Measurements from ENCODE around the gene ZNF10.

ZNF10 gene

DNA sequence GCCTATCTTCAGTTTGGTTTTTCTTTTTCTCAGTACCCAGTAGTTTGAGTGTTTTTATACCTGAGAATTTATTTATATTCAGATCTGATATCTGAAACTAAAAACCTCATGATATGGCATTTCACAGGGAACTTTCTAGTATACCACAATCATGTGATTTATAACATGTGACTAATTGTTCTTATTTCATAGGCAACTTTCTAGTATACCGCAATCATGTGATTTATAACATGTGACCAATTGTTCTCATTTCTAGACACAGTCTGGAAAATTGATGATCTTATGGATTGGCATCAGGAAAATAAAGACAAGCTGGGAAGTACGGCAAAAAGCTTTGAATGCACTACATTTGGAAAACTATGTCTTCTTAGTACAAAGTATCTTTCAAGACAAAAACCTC, 71.5 kb downstream of the ZNF10 start:
- DNase-seq (ENCODE audit: low read depth) = no peak

GRCh38 chr12:133202493-133203343, 72.3 kb downstream of the ZNF10 start:
- no peak for DNase-seq (ENCODE audit: low read depth)

DNA sequence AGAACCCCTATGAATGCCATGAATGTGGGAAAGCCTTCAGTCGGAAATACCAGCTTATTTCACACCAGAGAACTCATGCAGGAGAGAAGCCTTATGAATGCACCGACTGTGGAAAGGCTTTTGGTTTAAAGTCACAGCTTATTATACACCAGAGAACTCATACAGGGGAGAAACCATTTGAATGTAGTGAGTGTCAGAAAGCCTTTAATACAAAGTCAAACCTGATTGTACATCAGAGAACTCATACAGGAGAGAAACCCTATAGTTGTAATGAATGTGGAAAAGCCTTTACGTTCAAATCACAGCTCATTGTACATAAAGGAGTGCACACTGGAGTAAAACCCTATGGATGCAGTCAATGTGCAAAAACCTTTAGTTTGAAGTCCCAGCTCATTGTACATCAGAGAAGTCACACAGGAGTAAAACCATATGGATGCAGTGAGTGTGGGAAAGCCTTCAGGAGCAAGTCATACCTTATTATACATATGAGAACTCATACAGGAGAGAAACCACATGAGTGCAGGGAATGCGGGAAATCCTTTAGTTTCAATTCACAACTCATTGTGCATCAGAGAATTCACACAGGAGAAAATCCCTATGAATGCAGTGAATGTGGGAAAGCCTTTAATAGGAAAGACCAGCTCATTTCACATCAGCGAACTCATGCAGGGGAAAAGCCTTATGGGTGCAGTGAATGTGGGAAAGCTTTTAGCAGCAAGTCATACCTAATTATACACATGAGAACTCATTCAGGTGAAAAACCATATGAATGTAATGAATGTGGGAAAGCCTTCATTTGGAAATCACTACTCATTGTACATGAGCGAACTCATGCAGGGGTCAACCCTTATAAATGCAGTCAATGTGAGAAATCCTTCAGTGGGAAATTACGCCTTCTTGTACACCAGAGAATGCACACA, 73.2 kb downstream of the ZNF10 start:
- DNase-seq (ENCODE audit: low read depth) = no peak

DNA sequence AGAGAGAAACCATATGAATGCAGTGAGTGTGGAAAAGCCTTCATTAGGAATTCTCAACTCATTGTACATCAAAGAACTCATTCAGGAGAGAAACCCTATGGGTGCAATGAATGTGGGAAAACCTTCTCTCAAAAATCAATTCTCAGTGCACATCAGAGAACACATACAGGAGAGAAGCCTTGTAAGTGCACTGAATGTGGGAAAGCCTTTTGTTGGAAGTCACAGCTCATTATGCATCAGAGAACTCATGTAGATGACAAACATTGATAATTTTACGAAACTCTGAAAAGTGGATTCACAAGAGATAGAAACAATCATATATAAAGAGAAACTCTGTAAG, 73.8 kb downstream of the ZNF10 start:
- no peak for DNase-seq (ENCODE audit: low read depth)

GRCh38 chr12:133206390-133206789, 76.0 kb downstream of the ZNF10 start:
- DNase-seq (ENCODE audit: low read depth) = no peak

Measured in stimulated activated CD8-positive, alpha-beta memory T cell treated with anti-CD3 and anti-CD28 coated beads, Interleukin-12 subunit alpha, Interleukin-12 subunit beta, amount 100 ng/mL, for 1 hour (primary cell).